Occipital lobe (tissue), 2 donors: ENCODE results near the gene TOMM20. TPM values are rescaled to one million over a fixed set of nuclear protein-coding genes. Genes with fewer than 3 reads are reported as not detected.
"Not testable (repeated sequence)": the region's sequence is repeated elsewhere in the genome, so short reads cannot be mapped to it uniquely, and the experiment has no call there.

Experiments
- DNase-seq: peaks from one replicate; lab custom pipeline; 2025; lab: John Stamatoyannopoulos, UW
- total RNA-seq: library from RNA; depleted of rRNA; stranded (reverse); fragments of >200 nt; gene quantifications from one replicate; pipeline ENCODE4 v1.2.3, GENCODE V29; 2014

TOMM20 gene
- total RNA-seq, result 181 TPM

GRCh38 chr1:235128456-235129328, at the start of gene TOMM20:
Gene TOMM20, minus strand, starts transcription at chr1:235128837. Its CDS starts 122 bp downstream, at chr1:235128715.
- DNase-seq, result peak; percentile 94

- no peak for DNase-seq
These were observed 47.8 kb upstream of the TOMM20 start for GRCh38 chr1:235176486-235176885.

DNA sequence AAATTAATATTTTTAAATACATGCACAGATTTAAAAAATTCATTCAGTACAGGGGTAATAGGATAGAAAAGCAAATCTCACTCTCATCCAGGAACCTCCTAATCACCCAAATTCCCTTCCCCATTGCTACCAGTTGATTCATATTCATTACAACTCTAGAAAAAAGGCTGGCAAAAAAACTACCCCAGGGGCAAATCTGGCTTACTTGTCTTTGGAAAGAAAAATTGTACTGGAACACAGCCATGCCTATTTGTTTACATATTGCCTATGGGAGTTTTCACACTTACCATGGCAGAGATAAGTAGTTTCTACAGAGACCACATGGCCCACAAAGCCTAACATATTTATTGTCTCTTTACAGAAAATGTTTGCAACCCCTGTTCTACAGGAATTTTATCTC, 41.3 kb upstream of the TOMM20 start:
- DNase-seq, result no peak

GRCh38 chr1:235168375-235168774, 39.7 kb upstream of the TOMM20 start:
- no peak for DNase-seq

DNA sequence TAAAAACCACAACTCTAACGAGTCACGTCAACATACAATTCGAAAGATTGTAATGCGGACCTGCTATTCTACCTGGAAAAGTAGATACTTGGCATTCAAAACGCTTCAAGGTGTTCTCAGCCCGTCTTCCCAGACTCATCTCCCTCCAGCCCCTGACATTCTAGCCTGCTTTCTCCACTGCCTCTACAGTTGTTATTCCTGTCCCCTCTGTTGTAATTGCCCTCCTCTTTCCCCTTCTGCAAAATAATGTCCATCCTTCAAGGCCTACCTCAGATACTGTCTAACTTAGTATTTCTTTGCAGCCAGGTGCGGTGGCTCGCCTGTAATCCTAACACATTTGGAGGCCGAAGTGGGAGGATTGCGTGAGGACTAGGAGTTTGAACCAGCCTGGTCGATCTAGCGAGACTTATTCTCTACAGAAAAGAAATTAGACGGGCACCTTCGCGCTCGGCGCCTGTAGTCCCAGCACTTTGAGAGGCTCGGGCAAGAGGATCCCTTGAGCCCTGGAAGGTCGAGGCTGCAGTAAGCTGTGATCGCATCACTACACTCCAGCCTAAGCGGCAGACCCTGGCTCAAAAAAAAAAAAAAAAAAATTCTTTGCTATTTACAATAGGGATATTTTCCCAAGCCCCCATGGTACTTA, 33.2 kb upstream of the TOMM20 start:
- no peak for DNase-seq

GRCh38 chr1:235160957-235161684, 32.5 kb upstream of the TOMM20 start, which contains the start of gene RBM34:
Gene RBM34, minus strand, starts transcription at chr1:235161250. Its CDS starts 24 bp downstream, at chr1:235161226.
- peak; percentile 89 for DNase-seq

DNA sequence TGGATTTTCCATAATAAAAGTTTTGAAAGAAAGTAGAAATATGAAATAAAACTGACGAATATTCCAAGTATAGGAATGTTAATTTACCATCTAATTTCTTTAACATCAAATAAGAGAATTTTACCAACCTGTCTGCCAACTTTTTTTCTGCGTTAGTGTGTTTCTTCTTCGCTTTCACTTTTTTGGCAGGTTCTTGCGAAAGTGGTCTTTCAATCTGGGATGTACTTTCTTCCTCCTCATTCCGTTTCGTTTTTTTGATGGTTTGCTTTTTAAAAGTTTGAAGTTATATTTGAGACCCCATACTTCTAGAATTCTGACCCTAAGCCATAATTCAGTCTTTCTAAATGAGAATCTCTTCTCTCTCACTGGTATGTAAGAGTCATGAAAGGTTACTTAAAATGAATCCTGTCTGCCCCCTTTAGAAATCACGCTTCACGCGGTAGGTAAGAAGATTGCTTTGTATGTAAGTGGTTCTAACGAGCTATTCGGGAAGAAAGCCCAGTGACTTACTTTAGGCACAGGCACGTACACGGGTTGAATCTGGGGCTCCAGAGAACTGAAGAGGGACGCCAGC, 31.8 kb upstream of the TOMM20 start:
- DNase-seq, result no peak

GRCh38 chr1:235159930-235160329, 31.3 kb upstream of the TOMM20 start:
- not testable (repeated sequence) for DNase-seq

DNA sequence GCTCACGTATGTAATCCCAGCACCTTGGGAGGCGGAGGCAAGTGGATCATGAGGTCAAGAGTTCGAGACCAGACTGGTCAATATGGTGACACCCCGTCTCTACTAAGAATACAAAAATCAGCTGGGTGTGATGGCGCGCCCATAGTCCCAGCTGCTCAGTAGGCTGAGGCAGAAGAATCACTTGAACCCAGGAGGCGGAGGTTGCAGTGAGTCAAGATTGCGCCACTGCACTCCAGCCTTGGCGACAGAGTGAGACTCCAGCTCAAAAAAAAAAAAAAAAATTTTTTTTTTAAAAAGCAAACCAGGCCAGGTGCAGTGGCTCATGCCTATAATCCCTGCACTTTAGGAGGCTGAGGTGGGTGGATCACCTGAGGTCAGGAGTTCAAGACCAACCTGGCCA, 30.6 kb upstream of the TOMM20 start:
- not testable (repeated sequence) for DNase-seq

- DNase-seq, result no peak
These were observed 30.0 kb upstream of the TOMM20 start for GRCh38 chr1:235158680-235159079.

DNA sequence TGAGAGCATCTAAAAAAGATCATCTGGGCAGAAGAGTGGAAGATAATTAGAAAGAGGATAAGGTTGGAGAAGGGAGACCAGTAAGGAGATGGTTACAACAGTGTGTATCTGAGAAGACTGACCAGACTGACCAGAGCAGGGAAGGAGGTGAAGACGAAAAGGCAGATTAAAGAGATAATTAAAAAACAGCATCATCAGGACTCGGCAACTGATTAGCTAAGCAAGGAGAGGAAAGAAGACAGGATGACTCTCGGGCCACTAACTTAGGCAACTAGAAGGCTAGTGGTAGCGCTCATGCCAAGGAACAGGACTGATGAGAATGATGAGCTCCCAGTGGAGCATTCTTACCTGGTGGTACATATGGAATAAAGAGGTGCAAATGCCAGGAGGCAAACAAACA, 28.5 kb upstream of the TOMM20 start:
- DNase-seq, result no peak

- no peak for DNase-seq
These were observed 28.1 kb upstream of the TOMM20 start for GRCh38 chr1:235156740-235157139.

GRCh38 chr1:235156265-235156664, 27.6 kb upstream of the TOMM20 start:
- no peak for DNase-seq

GRCh38 chr1:235152235-235152634, 23.6 kb upstream of the TOMM20 start:
- DNase-seq, result no peak

GRCh38 chr1:235151033-235151432, 22.4 kb upstream of the TOMM20 start:
- no peak for DNase-seq

DNA sequence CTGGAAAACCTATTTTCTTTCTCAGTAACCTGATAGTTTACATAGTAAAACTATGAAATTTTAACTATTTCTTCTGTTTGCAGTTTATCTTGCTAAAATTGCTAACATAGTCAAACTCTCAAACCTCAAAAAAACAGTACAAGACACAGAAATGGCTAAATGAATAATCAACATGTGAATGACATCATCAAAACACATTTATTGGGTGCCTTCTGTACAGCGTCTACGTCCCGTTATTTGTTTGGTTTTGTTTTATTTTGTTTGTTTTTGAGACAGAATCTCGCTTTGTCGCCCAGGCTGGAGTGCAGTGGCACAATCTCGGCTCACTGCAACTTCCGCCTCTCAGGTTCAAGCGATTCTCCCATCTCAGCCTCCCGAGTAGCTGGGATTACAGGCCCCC, 21.2 kb upstream of the TOMM20 start:
- DNase-seq, result no peak

- no peak for DNase-seq
These were observed 18.6 kb upstream of the TOMM20 start for GRCh38 chr1:235147269-235147668.

- no peak for DNase-seq
These were observed 17.0 kb upstream of the TOMM20 start for GRCh38 chr1:235145639-235146038.

GRCh38 chr1:235142991-235143390, 14.4 kb upstream of the TOMM20 start:
- DNase-seq, result no peak

DNA sequence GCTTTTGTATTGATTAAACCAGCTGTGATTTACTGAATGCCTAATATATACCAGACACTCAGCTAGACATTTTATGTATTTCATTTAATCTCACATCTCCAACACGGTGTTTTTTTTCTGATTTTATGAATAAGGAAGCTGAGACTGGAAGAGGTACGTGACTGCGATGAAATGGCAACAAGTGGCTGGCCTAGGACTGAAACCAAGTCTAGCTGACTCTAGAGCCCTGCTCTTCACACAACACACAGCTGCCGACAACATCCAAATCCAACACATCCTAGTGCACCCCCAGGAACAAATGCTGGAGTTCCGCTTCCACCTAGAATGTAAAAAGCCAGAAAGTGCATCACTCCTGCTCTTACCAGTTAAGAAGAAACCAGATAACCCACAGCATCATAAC, 10.7 kb upstream of the TOMM20 start:
- DNase-seq, result no peak

DNA sequence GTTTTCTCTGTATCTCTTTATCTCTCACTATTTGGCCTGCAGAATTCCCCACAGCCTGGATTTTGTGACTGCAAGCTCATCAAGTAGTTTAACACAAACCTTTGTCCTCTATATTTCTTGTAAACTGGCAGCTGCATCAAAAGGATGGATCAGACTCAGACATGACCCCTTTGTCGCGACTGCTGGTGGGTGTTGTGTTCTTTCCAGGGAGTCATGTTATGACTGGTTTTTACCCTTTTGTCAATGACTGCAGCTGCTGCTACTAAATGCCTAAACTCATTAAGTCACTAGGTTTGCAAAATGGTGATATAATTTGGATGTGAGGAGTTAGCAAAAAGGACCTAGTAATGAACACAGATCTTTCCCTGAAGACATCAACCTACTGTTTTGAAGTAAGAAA, 10.2 kb upstream of the TOMM20 start:
- no peak for DNase-seq

- no peak for DNase-seq
These were observed 7.5 kb upstream of the TOMM20 start for GRCh38 chr1:235136111-235136510.
